ENCODE results near the gene VILL. TPM values are rescaled to one million over a fixed set of nuclear protein-coding genes. Genes with fewer than 3 reads are reported as not detected.

VILL gene
- total RNA-seq, 1 experiment from 2014 or later = 1.2 TPM

DNA sequence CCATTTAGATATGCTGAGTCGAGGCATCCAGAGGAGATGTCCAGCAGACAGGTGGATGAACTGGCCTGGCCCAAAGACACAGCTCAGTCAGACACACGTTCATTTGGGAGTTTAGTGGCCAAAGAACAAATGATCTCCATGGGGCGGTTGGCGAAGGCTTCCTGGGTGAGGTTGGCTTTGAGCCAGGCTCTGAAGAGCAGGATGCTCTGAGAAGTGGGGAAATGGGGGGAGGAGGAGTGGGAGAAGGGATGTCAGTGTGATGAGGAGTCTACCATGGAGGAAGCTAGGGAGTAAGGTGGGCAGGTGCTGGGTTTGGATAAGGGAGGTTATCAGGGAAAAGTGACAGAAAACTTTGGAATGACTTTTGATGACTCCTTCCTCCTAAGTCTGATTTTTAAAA is 47.5 kb upstream of the VILL start (continued):
- TF ChIP-seq, protein P1, sequence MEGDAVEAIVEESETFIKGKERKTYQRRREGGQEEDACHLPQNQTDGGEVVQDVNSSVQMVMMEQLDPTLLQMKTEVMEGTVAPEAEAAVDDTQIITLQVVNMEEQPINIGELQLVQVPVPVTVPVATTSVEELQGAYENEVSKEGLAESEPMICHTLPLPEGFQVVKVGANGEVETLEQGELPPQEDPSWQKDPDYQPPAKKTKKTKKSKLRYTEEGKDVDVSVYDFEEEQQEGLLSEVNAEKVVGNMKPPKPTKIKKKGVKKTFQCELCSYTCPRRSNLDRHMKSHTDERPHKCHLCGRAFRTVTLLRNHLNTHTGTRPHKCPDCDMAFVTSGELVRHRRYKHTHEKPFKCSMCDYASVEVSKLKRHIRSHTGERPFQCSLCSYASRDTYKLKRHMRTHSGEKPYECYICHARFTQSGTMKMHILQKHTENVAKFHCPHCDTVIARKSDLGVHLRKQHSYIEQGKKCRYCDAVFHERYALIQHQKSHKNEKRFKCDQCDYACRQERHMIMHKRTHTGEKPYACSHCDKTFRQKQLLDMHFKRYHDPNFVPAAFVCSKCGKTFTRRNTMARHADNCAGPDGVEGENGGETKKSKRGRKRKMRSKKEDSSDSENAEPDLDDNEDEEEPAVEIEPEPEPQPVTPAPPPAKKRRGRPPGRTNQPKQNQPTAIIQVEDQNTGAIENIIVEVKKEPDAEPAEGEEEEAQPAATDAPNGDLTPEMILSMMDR (IDR thresholded peaks at IDR 0.05 in 2 of 3, conservative IDR thresholded peaks at IDR 0.05 in 1 of 3; ENCODE audit: borderline replicate concordance in 1 of 3, insufficient read depth in 1 of 3, low read depth in 2 of 3, low read length in 2 of 3) = no peak
- TF ChIP-seq SRF (IDR thresholded peaks at IDR 0.05; ENCODE audit: low read depth) (no peak), YY1 (IDR thresholded peaks at IDR 0.05; ENCODE audit: extremely low read depth, insufficient replicate concordance, low read depth, low read length) (no peak), CBX3 (IDR thresholded peaks at IDR 0.05; ENCODE audit: low read depth) (no peak), SP1 (IDR thresholded peaks at IDR 0.05; ENCODE audit: low read depth) (no peak), SIN3A (IDR thresholded peaks at IDR 0.05; ENCODE audit: low read depth) (no peak), RAD21 (IDR thresholded peaks at IDR 0.05; ENCODE audit: low read depth) (no peak), ZFX (IDR thresholded peaks at IDR 0.05) (no peak), POLR2AphosphoS5 (IDR thresholded peaks at IDR 0.05; ENCODE audit: low read depth, low read length) (no peak), ELF1 (IDR thresholded peaks at IDR 0.05; ENCODE audit: borderline replicate concordance, low read depth) (no peak), EZH2 (IDR thresholded peaks at IDR 0.05) (no peak)
- TF ChIP-seq, protein P2, sequence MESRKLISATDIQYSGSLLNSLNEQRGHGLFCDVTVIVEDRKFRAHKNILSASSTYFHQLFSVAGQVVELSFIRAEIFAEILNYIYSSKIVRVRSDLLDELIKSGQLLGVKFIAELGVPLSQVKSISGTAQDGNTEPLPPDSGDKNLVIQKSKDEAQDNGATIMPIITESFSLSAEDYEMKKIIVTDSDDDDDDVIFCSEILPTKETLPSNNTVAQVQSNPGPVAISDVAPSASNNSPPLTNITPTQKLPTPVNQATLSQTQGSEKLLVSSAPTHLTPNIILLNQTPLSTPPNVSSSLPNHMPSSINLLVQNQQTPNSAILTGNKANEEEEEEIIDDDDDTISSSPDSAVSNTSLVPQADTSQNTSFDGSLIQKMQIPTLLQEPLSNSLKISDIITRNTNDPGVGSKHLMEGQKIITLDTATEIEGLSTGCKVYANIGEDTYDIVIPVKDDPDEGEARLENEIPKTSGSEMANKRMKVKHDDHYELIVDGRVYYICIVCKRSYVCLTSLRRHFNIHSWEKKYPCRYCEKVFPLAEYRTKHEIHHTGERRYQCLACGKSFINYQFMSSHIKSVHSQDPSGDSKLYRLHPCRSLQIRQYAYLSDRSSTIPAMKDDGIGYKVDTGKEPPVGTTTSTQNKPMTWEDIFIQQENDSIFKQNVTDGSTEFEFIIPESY (IDR thresholded peaks at IDR 0.05; ENCODE audit: extremely low read depth, insufficient replicate concordance, low read length) = no peak
